Measurements from ENCODE around the gene BTBD7.

DNA sequence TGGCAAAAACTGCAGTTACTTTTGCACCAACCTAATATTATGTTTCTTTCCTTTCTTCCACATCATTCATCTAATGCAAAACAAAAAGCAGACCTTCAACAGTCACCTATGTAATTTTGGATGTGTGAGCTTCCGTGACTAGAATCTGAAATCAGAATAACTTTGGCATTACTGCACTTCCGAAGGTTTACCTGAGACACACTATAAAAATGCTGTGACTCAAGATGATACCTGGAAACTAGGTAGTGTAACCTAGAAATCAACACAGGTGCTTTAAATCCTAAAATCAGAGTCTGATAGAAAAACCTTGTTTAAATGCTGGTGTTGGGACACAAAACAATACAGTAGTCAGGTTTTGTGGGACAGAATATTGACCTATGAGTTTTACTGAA, 2.2 kb downstream of the BTBD7 start:
- TF ChIP-seq, protein P1, sequence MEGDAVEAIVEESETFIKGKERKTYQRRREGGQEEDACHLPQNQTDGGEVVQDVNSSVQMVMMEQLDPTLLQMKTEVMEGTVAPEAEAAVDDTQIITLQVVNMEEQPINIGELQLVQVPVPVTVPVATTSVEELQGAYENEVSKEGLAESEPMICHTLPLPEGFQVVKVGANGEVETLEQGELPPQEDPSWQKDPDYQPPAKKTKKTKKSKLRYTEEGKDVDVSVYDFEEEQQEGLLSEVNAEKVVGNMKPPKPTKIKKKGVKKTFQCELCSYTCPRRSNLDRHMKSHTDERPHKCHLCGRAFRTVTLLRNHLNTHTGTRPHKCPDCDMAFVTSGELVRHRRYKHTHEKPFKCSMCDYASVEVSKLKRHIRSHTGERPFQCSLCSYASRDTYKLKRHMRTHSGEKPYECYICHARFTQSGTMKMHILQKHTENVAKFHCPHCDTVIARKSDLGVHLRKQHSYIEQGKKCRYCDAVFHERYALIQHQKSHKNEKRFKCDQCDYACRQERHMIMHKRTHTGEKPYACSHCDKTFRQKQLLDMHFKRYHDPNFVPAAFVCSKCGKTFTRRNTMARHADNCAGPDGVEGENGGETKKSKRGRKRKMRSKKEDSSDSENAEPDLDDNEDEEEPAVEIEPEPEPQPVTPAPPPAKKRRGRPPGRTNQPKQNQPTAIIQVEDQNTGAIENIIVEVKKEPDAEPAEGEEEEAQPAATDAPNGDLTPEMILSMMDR (IDR thresholded peaks at IDR 0.05), result no peak
- no peak for TF ChIP-seq POLR2A (IDR thresholded peaks at IDR 0.05)
